H1 (cell line): Measurements from ENCODE around the gene SMARCA1.

Experiments
- ATF2 ChIP-seq: IDR thresholded peaks from 2 replicates; pipeline ENCODE4 v1.6.1; 2012; ENCODE audit warnings: low read length, inconsistent platforms
- ATF3 ChIP-seq: IDR thresholded peaks from 2 replicates; pipeline ENCODE4 v1.6.1; 2011; ENCODE audit warnings: low read depth, mild to moderate bottlenecking, low read length; ENCODE audit not compliant: insufficient read depth
- BRCA1 ChIP-seq: IDR thresholded peaks from 2 replicates; pipeline ENCODE4 v1.6.1; 2012; ENCODE audit warnings: low read depth, low read length, improper control_type of control experiment
- CTCF ChIP-seq, 3 experiments: IDR thresholded peaks; 1 replicate in 2 of 3; 2 replicates in 1 of 3; pipeline versions ENCODE4 v1.5.1 to v1.6.1; 2011; ENCODE audit warnings: low read length in 3 of 3, mild to moderate bottlenecking in 3 of 3, inconsistent platforms in 2 of 3, low read depth in 1 of 3, moderate library complexity in 1 of 3; ENCODE audit not compliant: insufficient read depth in 1 of 3; ENCODE audit errors: control extremely low read depth in 1 of 3
- EZH2 ChIP-seq: fragments of 200-600 bp; sonication (generic); IDR thresholded peaks from 2 replicates; pipeline ENCODE4 v1.7.1; 2012; ENCODE audit warnings: low read depth, mild to moderate bottlenecking, moderate library complexity, low read length, inconsistent platforms; ENCODE audit not compliant: severe bottlenecking
- GABPA ChIP-seq: IDR thresholded peaks from 2 replicates; pipeline ENCODE4 v1.6.1; 2011; ENCODE audit warnings: mild to moderate bottlenecking, low read length, moderate library complexity, borderline replicate concordance; ENCODE audit not compliant: insufficient read depth
- POLR2A ChIP-seq, 2 experiments: IDR thresholded peaks; 1 replicate in 1 of 2; 2 replicates in 1 of 2; pipeline ENCODE4 v1.6.1; 2011; ENCODE audit warnings: low read depth in 2 of 2, low read length in 2 of 2, mild to moderate bottlenecking in 2 of 2; ENCODE audit errors: control extremely low read depth in 1 of 2
- RFX5 ChIP-seq: IDR thresholded peaks from 2 replicates; pipeline ENCODE4 v1.6.1; 2011; ENCODE audit warnings: low read depth, low read length, improper control_type of control experiment, borderline replicate concordance
- SRF ChIP-seq: IDR thresholded peaks from 2 replicates; pipeline ENCODE4 v1.6.1; 2011; ENCODE audit warnings: mild to moderate bottlenecking, low read depth, low read length, moderate library complexity
- USF2 ChIP-seq: IDR thresholded peaks from 2 replicates; pipeline ENCODE4 v1.6.1; 2011; ENCODE audit warnings: low read length, improper control_type of control experiment
- ZNF274 ChIP-seq: IDR thresholded peaks from 2 replicates; pipeline ENCODE4 v1.7.0; 2012; ENCODE audit warnings: low read length, borderline replicate concordance; ENCODE audit errors: extremely low read depth

DNA sequence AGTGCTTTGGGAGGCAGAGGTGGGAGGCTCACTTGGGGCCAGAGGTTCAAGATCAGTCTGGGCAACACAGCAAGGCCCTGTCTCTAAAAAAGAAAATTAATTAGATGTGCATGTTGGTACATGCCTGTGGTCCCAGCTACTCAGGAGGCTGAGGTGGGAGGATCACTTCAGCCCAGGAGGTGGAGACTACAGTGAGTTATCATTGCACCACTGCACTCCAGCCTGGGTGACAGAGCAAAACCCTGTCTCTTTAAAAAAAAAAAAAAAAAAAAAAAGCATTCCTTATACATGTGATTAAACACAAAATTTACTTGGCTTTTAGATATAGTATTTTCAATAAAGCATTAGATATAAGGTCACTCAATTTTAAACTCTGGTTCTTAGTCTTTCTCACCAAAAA is 34.9 kb downstream of the SMARCA1 start:
- TF ChIP-seq CTCF (IDR thresholded peaks at IDR 0.05; ENCODE audit: control extremely low read depth in 1 of 3, insufficient read depth in 1 of 3, low read depth in 1 of 3, low read length in 3 of 3) (no peak), USF2 (no peak), ATF3 (no peak), BRCA1 (no peak), SRF (no peak), EZH2 (no peak), ZNF274 (no peak), POLR2A (IDR thresholded peaks at IDR 0.05; ENCODE audit: control extremely low read depth in 1 of 2, low read depth in 2 of 2, low read length in 2 of 2) (no peak), ATF2 (no peak), RFX5 (no peak), GABPA (no peak)
